ENCODE results near the gene CAMKK2. TPM values are rescaled to one million over a fixed set of nuclear protein-coding genes. Genes with fewer than 3 reads are reported as not detected.

The CAMKK2 gene
- total RNA-seq, 1 experiment from 2014 or later = 26.7 TPM

GRCh38 chr12:121297435-121297991, 1.0 kb upstream of the CAMKK2 start:
- H2AFZ ChIP-seq = peak overlapping the region; percentile 94
- H3K9me3 ChIP-seq (ENCODE audit: insufficient read depth, low read depth) = no peaks in the 10 kb centered on the region
- peak in 1 of 2 experiments; percentile 28 for DNase-seq
- ChIA-PET POLR2A (ENCODE audit: unreplicated experiment) (interaction anchor here (0.7 kb wide), 1 partner anchor 492 kb away, joined by 5 read pairs; no protein-coding TSS in a partner anchor), CTCF (interaction anchor here (0.6 kb wide), 1 partner anchor 19 kb away, joined by 10 read pairs; no protein-coding TSS in a partner anchor)
- H3K4me3 ChIP-seq = peak overlapping the region; percentile 82
- peak overlapping the region; percentile 92 for H3K4me2 ChIP-seq
- intact Hi-C loops (cut with micrococcal nuclease; ENCODE audit: unreplicated experiment) = loop anchor here (5.0 kb wide), 1 partner anchor 55 kb away; the partner anchor contains the start of gene ANAPC5
- peaks cover 28% of the 10 kb centered on the region for H3K79me2 ChIP-seq (ENCODE audit: low read depth)
- H3F3A ChIP-seq (ENCODE audit: insufficient read depth, low read depth) = peaks cover 20% of the 10 kb centered on the region; the same call in 1 of the 2 replicates
- H3K36me3 ChIP-seq (ENCODE audit: low read depth) = no peaks in the 10 kb centered on the region
- TF ChIP-seq EZH2 (IDR thresholded peaks at IDR 0.05; ENCODE audit: low read depth) = no peak
- no peak for TF ChIP-seq CTCF (conservative IDR thresholded peaks at IDR 0.05)
- H3K27me3 ChIP-seq (ENCODE audit: insufficient read depth, low read depth) = no peaks in the 10 kb centered on the region
- peaks cover 6% of the 10 kb centered on the region for H3K4me1 ChIP-seq (replicated peaks; ENCODE audit: insufficient read depth)
- peaks cover 7% of the 10 kb centered on the region; the same call in 1 of the 2 replicates for H4K20me1 ChIP-seq (ENCODE audit: insufficient read depth)
- H3K9me2 ChIP-seq (ENCODE audit: insufficient read depth) = no peaks in the 10 kb centered on the region
- H3K27ac ChIP-seq = no peak overlapping the region; the same call in 1 of the 2 replicates
- no TSS peak for BruUV-seq (replicated peaks)

- Histone ChIP-seq H2AFZ (peak overlapping the region; percentile 93), H3K4me1 (replicated peaks; ENCODE audit: insufficient read depth) (peaks cover 6% of the 10 kb centered on the region), H3F3A (ENCODE audit: insufficient read depth, low read depth) (peaks cover 20% of the 10 kb centered on the region; the same call in 1 of the 2 replicates), H3K27ac (0 out of 2 replicates have a peak overlapping the region, but pooled peaks have one; percentile 12), H3K36me3 (ENCODE audit: low read depth) (no peaks in the 10 kb centered on the region), H4K20me1 (ENCODE audit: insufficient read depth) (peaks cover 7% of the 10 kb centered on the region; the same call in 1 of the 2 replicates), H3K27me3 (ENCODE audit: insufficient read depth, low read depth) (no peaks in the 10 kb centered on the region), H3K9me3 (ENCODE audit: insufficient read depth, low read depth) (no peaks in the 10 kb centered on the region), H3K4me3 (peak overlapping the region; percentile 95), H3K9me2 (ENCODE audit: insufficient read depth) (no peaks in the 10 kb centered on the region), H3K4me2 (peak overlapping the region; percentile 93), H3K79me2 (ENCODE audit: low read depth) (peaks cover 29% of the 10 kb centered on the region)
- ChIA-PET POLR2A (ENCODE audit: unreplicated experiment) (interaction anchor here (0.6 kb wide), 5 partner anchors 173 to 715 kb away, joined by 5 to 24 read pairs (median 13); partner anchors contain the start of genes POP5 and PSMD9), CTCF (interaction anchor here (0.6 kb wide), 2 partner anchors 116 to 238 kb away, joined by 3 to 4 read pairs; no protein-coding TSS in a partner anchor)
- BruUV-seq (replicated peaks) = no TSS peak
- TF ChIP-seq CTCF (conservative IDR thresholded peaks at IDR 0.05) (no peak), EZH2 (IDR thresholded peaks at IDR 0.05; ENCODE audit: low read depth) (no peak)
- DNase-seq = no peak
- intact Hi-C loops (cut with micrococcal nuclease; ENCODE audit: unreplicated experiment) = loop anchor here (5.0 kb wide), 1 partner anchor 56 kb away; the partner anchor contains the start of gene ANAPC5
These were observed 527 bp downstream of the CAMKK2 start for GRCh38 chr12:121295746-121296617.

GRCh38 chr12:121295116-121295745, 1.3 kb downstream of the CAMKK2 start:
- H3K27ac ChIP-seq = no peak overlapping the region
- no peak for DNase-seq

More at GRCh38 chr12:121295116-121295745, 1.3 kb downstream of the CAMKK2 start:
- Histone ChIP-seq H3K27me3 (ENCODE audit: insufficient read depth, low read depth) (no peaks in the 10 kb centered on the region), H3F3A (ENCODE audit: insufficient read depth, low read depth) (peaks cover 20% of the 10 kb centered on the region; the same call in 1 of the 2 replicates), H3K4me3 (peak overlapping the region; percentile 95), H3K9me3 (ENCODE audit: insufficient read depth, low read depth) (no peaks in the 10 kb centered on the region), H3K4me1 (replicated peaks; ENCODE audit: insufficient read depth) (peaks cover 6% of the 10 kb centered on the region), H3K36me3 (ENCODE audit: low read depth) (no peaks in the 10 kb centered on the region), H3K4me2 (peak overlapping the region; percentile 93), H4K20me1 (ENCODE audit: insufficient read depth) (peaks cover 7% of the 10 kb centered on the region; the same call in 1 of the 2 replicates), H3K79me2 (ENCODE audit: low read depth) (peaks cover 29% of the 10 kb centered on the region), H2AFZ (peak overlapping the region; percentile 93; the same call in 1 of the 2 replicates), H3K9me2 (ENCODE audit: insufficient read depth) (no peaks in the 10 kb centered on the region)
- ChIA-PET POLR2A (ENCODE audit: unreplicated experiment) (no interaction called here), CTCF (no interaction called here)
- BruUV-seq (replicated peaks) = TSS peak; percentile 37
- no peak for TF ChIP-seq EZH2 (IDR thresholded peaks at IDR 0.05; ENCODE audit: low read depth)
- intact Hi-C loops (cut with micrococcal nuclease; ENCODE audit: unreplicated experiment) = loop anchor here (5.0 kb wide), 1 partner anchor 57 kb away; the partner anchor contains the start of gene ANAPC5

Measured in PC-9 (cell line).